ENCODE measurements around the gene PXMP2. TPM values are rescaled to one million over a fixed set of nuclear protein-coding genes. Genes with fewer than 3 reads are reported as not detected.

PXMP2 gene
- total and polyA plus RNA-seq, 2 donors from 2014 or later = 23.4 to 90.9 TPM

DNA sequence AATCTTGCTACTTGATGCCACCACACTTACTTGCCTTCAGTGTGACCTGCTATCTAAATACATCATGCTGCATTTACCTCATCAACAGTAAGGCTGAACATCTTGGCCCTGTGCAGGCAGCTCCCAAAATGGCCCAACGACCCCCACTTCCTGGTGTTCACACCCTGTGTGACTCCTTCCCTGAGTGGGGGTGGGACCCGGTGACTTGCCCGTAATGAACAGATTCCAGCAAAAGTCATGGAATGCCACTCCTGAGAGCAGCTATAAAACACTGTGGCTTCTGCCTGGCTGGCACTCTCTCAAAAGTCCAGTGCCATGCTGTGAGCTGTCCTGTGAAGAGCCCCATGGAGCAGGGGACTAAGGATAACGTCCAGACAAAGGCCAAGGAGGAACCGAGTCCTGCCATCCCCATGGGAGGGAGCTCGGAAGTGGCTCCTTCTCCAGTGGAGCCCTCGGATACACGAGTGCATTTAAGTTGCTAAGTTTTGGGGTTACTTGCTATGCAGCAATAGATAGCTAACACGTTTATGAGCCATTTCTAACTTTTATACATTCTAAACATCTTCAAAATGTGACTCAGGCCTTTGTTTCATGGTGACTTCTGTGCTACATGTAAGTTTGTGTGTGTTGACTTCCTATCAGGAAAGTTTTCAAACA, 35.8 kb upstream of the PXMP2 start:
- Histone ChIP-seq H3K36me3 (ENCODE audit: control insufficient read depth in 2 of 3, insufficient read depth in 3 of 3, low read length in 3 of 3) (peaks cover 0 to 9% (median 3%) of the 10 kb centered on the region in 3 donors), H3K9ac (ENCODE audit: low read length in 3 of 3) (no peak overlapping the region), H3K9me3 (ENCODE audit: control insufficient read depth in 2 of 3, insufficient read depth in 1 of 3, low read length in 3 of 3) (no peaks in the 10 kb centered on the region), H3K27ac (ENCODE audit: low read depth in 2 of 2, low read length in 2 of 2) (no peak overlapping the region), H3K4me1 (ENCODE audit: control insufficient read depth in 2 of 3, insufficient read depth in 2 of 3, low read depth in 1 of 3, low read length in 3 of 3) (no peaks in the 10 kb centered on the region), H3K4me3 (ENCODE audit: low read length in 3 of 3) (no peak overlapping the region), H3K27me3 (ENCODE audit: control insufficient read depth, insufficient read depth, low read length) (no peaks in the 10 kb centered on the region)
- TF ChIP-seq, protein P1, sequence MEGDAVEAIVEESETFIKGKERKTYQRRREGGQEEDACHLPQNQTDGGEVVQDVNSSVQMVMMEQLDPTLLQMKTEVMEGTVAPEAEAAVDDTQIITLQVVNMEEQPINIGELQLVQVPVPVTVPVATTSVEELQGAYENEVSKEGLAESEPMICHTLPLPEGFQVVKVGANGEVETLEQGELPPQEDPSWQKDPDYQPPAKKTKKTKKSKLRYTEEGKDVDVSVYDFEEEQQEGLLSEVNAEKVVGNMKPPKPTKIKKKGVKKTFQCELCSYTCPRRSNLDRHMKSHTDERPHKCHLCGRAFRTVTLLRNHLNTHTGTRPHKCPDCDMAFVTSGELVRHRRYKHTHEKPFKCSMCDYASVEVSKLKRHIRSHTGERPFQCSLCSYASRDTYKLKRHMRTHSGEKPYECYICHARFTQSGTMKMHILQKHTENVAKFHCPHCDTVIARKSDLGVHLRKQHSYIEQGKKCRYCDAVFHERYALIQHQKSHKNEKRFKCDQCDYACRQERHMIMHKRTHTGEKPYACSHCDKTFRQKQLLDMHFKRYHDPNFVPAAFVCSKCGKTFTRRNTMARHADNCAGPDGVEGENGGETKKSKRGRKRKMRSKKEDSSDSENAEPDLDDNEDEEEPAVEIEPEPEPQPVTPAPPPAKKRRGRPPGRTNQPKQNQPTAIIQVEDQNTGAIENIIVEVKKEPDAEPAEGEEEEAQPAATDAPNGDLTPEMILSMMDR (IDR thresholded peaks at IDR 0.05; ENCODE audit: borderline replicate concordance, extremely low read depth, insufficient read depth) = no peak
- intact Hi-C loops (cut with DNase I) = no loop called here
- DNase-seq (peak in 1 of 5 donors; percentile 29), FAIRE-seq (no peak)

DNA sequence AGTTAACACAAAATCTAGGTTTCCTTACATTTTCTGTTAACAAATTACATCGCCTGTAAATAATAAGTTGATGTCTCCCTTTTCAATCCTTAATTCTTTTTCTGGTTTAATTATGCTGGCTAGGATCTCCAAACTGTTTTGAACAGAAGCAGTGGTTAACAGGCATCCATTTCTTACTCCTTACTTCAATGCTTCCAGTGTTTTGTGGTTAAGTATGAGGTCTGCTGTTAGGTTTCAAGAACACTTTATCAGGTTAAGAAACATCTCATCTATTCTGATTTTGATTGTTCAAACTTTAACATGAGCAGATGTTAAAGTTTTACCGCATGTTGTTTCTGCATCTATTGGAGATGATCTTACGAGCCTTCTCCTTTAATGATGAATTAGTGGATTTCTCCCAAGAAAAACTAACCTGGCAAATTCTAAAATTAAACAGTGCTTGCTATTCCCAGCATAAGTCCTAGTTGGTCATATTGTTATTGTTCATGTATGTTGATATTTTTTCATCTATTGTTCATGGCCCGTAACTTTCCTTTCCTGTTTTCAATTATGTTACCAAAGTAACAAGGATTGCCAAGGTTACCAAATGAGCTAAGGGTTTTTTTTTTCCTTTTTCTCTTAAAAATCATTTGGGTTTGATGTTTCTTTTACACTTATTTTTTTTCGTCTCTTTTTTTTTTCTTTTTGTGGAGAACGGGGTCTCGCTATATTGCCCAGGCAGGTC, 33.7 kb upstream of the PXMP2 start:
- Histone ChIP-seq H3K36me3 (ENCODE audit: control insufficient read depth in 2 of 3, insufficient read depth in 3 of 3, low read length in 3 of 3) (peaks cover 9 to 24% (median 10%) of the 10 kb centered on the region in 3 donors), H3K9ac (ENCODE audit: low read length in 3 of 3) (no peak overlapping the region), H3K4me1 (ENCODE audit: control insufficient read depth in 2 of 3, insufficient read depth in 2 of 3, low read depth in 1 of 3, low read length in 3 of 3) (no peaks in the 10 kb centered on the region), H3K27me3 (ENCODE audit: control insufficient read depth, insufficient read depth, low read length) (no peaks in the 10 kb centered on the region), H3K27ac (ENCODE audit: low read depth in 2 of 2, low read length in 2 of 2) (no peak overlapping the region), H3K4me3 (ENCODE audit: low read length in 3 of 3) (no peak overlapping the region), H3K9me3 (ENCODE audit: control insufficient read depth in 2 of 3, insufficient read depth in 1 of 3, low read length in 3 of 3) (no peaks in the 10 kb centered on the region)
- intact Hi-C loops (cut with DNase I) = no loop called here
- no peak for FAIRE-seq
- TF ChIP-seq, protein P1 (IDR thresholded peaks at IDR 0.05; ENCODE audit: borderline replicate concordance, extremely low read depth, insufficient read depth) = no peak
- no peak for DNase-seq

DNA sequence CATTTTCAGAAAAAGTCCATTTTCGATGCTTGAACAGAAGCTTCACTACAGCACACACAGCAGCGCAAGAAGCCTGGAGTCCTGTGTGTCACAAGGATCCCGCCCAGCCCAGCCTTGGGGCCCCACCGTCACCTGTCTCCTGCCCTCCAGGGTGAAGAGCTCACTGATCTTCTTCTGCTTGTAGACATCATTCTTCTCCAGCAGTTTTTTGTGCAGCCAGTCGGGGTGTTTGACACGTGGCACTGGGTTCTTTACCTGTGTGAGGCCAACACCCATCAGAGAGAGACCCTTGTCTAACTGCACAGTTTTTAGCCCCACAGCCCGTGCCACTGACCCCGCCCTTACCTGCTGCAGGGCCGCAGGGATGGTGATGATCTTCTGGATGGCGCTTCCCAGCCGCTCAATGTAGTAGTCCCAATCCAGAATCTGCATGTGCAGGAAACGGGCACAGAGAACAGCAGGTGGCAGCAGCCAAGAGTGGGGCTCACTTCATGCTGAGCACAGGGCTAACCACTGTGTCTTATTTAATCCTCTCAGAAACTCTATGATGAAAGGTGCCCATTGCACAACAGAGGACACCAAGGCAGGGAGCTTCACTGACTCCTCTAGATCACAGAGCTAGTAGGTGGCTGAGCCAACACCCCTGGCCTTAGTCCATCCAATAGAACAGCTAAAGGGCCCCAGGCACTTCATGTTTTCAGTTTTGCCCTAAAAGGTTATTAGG, 30.2 kb upstream of the PXMP2 start:
- H3K27me3 ChIP-seq (ENCODE audit: control insufficient read depth, insufficient read depth, low read length) = no peaks in the 10 kb centered on the region
- peaks cover 10 to 36% (median 16%) of the 10 kb centered on the region in 3 donors for H3K36me3 ChIP-seq (ENCODE audit: control insufficient read depth in 2 of 3, insufficient read depth in 3 of 3, low read length in 3 of 3)
- H3K27ac ChIP-seq (ENCODE audit: low read depth in 2 of 2, low read length in 2 of 2) = no peak overlapping the region
- no peak for FAIRE-seq
- TF ChIP-seq, protein P1 (IDR thresholded peaks at IDR 0.05; ENCODE audit: borderline replicate concordance, extremely low read depth, insufficient read depth) = no peak
- H3K4me3 ChIP-seq (ENCODE audit: low read length in 3 of 3) = no peak overlapping the region
- H3K9ac ChIP-seq (ENCODE audit: low read length in 3 of 3) = no peak overlapping the region
- intact Hi-C loops (cut with DNase I) = no loop called here
- H3K9me3 ChIP-seq (ENCODE audit: control insufficient read depth in 2 of 3, insufficient read depth in 1 of 3, low read length in 3 of 3) = no peaks in the 10 kb centered on the region
- no peaks in the 10 kb centered on the region for H3K4me1 ChIP-seq (ENCODE audit: control insufficient read depth in 2 of 3, insufficient read depth in 2 of 3, low read depth in 1 of 3, low read length in 3 of 3)
- DNase-seq = no peak
